ENCODE results near the gene RIMBP3C. TPM values are rescaled to one million over a fixed set of nuclear protein-coding genes. Genes with fewer than 3 reads are reported as not detected.
"Not testable (repeated sequence)": the region's sequence is repeated elsewhere in the genome, so short reads cannot be mapped to it uniquely, and the experiment has no call there.

RIMBP3C gene
- polyA plus RNA-seq, 1 donor from 2014 or later: 0.29 TPM

GRCh38 chr22:21585389-21585788 is 34.1 kb upstream of the RIMBP3C start:
- peaks cover 32 to 38% (median 33%) of the 10 kb centered on the region in 3 donors for H3K4me1 Mint-ChIP-seq
- no peaks in the 10 kb centered on the region for H3K27me3 Mint-ChIP-seq
- H3K9me3 Mint-ChIP-seq: no peaks in the 10 kb centered on the region
- H3K36me3 Mint-ChIP-seq: peaks cover 3% of the 10 kb centered on the region
- H3K4me3 Mint-ChIP-seq: no peak overlapping the region
- H3K27ac Mint-ChIP-seq: peak overlapping the region in 1 of 3 donors; percentile 78

DNA sequence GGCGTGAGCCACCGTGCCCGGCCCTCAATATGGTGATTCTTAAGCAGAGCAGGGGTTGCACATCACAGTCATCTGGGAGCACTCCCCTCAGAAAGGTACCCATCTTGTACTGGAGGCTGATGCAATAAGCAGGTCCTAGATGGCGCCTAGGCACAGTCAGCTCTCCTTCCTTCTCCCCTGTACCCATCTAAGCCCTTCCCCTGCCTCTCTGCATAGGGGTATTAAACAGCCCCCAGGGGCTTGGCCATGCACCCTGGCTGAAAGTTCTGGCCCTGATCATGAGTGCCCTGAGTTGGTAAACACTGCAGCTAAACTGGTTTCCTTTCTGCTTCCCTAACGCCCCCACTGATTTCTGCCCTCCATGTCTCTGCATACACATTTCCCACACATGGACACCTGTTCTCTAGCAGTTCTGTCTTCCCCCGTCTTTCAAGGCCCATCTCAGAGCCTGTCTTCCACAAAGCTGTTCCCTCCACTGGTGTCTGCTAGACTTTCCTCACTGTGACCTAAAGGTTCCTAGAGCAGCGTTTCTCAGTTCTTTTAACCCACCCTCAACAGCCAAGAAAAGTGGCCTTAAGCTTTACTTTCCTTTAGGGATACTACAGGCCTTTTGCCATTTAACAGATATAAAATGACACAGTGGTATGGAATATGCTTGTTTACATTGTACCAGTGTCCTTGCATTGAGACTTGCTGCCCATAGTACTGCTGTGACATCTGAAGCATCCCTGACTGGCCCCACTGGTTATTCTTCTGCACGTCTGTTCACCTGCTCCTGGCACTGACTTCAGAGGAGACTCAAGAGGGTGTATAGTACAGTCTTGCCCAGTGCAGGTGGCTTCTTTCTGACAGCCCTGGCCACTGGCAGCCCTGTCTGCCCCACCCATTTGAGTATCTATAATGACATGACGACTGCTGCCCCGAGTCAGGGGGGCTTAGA is 31.8 kb upstream of the RIMBP3C start:
- H3K36me3 Mint-ChIP-seq: peaks cover 3% of the 10 kb centered on the region
- H3K27me3 Mint-ChIP-seq: no peaks in the 10 kb centered on the region
- H3K4me1 Mint-ChIP-seq: peaks cover 38 to 43% (median 39%) of the 10 kb centered on the region in 3 donors
- no peak overlapping the region for H3K4me3 Mint-ChIP-seq
- peak overlapping the region; percentile 69 to 83 (median 83) for H3K27ac Mint-ChIP-seq
- H3K9me3 Mint-ChIP-seq: no peaks in the 10 kb centered on the region

DNA sequence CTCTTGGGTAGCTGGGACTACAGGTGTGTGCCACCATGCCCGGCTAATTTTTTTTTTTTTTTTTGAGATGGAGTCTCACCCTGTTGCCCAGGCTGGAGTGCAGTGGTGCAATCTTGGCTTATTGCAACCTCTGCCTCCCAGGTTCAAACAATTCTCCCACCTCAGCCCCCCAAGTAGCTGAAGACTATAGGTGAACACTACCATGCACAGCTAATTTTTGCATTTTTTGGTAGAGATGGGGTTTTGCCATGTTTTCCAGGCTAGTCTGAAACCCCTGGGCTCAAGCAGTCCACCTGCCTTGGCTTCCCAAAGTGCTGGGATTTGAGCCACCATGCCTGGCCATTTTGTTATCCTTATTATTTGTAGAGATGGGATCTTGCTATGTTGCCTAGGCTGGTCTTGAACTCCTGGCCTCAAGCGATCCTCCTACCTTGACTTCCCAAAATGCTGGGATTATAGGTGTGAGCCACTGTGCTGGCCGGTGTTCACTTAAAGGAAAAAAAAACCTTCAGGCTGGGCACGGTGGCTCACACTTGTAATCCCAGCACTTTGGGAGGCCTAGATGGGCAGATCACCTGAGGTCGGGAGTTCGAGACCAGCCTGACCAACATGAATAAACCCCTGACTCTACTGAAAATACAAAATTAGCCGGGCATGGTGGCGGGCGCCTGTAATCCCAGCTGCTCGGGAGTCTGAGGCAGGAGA is 29.9 kb upstream of the RIMBP3C start:
- not testable (repeated sequence) for H3K4me3 Mint-ChIP-seq, H3K27me3 Mint-ChIP-seq, H3K9me3 Mint-ChIP-seq, H3K36me3 Mint-ChIP-seq, H3K27ac Mint-ChIP-seq
- peaks cover 37 to 42% (median 39%) of the 10 kb centered on the region in 3 donors for H3K4me1 Mint-ChIP-seq

- not testable (repeated sequence) for H3K4me3 Mint-ChIP-seq, H3K36me3 Mint-ChIP-seq, H3K27ac Mint-ChIP-seq, H3K27me3 Mint-ChIP-seq, H3K9me3 Mint-ChIP-seq
- H3K4me1 Mint-ChIP-seq: peaks cover 37 to 40% (median 39%) of the 10 kb centered on the region in 3 donors
Observed at GRCh38 chr22:21580623-21581007, 29.4 kb upstream of the RIMBP3C start.

DNA sequence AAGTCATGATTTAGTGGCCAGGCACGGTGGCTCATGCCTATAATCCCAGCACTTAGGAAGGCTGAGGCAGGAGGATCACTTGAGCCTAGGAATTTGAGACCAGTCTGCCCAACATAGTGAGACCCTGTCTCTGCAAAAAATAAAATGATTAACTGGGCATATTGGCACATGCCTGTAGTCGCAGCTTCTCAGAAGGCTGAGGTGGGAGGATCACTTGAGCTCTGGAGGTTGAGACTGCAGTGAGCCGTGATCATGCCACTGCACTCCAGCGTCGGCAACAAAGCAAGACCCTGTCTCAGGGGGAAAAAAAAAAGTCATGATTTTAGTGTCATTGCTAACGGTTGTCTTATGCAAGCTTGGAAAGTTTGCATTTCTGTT is 28.2 kb upstream of the RIMBP3C start:
- H3K36me3 Mint-ChIP-seq: no peaks in the 10 kb centered on the region
- H3K27ac Mint-ChIP-seq: peak overlapping the region in 1 of 3 donors; percentile 81
- H3K9me3 Mint-ChIP-seq: no peaks in the 10 kb centered on the region
- peaks cover 34 to 36% (median 35%) of the 10 kb centered on the region in 3 donors for H3K4me1 Mint-ChIP-seq
- H3K4me3 Mint-ChIP-seq: peak overlapping the region in 1 of 4 donors; percentile 55
- no peaks in the 10 kb centered on the region for H3K27me3 Mint-ChIP-seq

GRCh38 chr22:21573750-21574494 is 22.7 kb upstream of the RIMBP3C start:
- Mint-ChIP-seq H3K27me3 (no peaks in the 10 kb centered on the region), H3K9me3 (no peaks in the 10 kb centered on the region), H3K4me1 (peaks cover 50 to 58% (median 54%) of the 10 kb centered on the region in 3 donors), H3K36me3 (no peaks in the 10 kb centered on the region), H3K27ac (no peak overlapping the region), H3K4me3 (peak overlapping the region in 2 of 4 donors; percentile 38 to 41)

DNA sequence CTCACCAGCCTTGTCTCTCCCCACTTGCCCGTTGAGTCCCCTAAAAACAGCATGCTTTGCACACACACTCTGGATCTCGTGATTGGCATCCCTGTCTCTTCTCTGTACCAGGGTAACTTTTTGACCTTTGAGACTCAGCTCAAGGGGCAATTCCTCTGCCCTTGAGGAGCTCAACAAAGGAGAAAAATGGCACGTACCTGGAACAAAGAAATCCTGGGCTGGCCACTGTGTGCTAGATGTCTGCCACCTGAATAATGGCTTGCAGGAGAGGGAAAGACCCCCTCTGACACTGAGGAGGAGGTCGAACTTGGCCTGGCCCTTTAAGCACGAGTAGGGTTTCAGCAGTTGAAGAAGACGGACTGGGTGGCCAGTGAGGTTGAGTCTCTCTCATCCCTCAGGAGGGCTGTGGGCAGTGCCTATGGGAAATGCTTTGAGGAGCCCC is 22.1 kb upstream of the RIMBP3C start:
- peak overlapping the region in 1 of 4 donors; percentile 63 for H3K4me3 Mint-ChIP-seq
- H3K9me3 Mint-ChIP-seq: no peaks in the 10 kb centered on the region
- H3K27ac Mint-ChIP-seq: no peak overlapping the region
- no peaks in the 10 kb centered on the region for H3K27me3 Mint-ChIP-seq
- H3K4me1 Mint-ChIP-seq: peaks cover 45 to 58% (median 55%) of the 10 kb centered on the region in 3 donors
- no peaks in the 10 kb centered on the region for H3K36me3 Mint-ChIP-seq

GRCh38 chr22:21571679-21572078 is 20.4 kb upstream of the RIMBP3C start:
- Mint-ChIP-seq H3K4me1 (peaks cover 38 to 55% (median 46%) of the 10 kb centered on the region in 3 donors), H3K36me3 (no peaks in the 10 kb centered on the region), H3K9me3 (no peaks in the 10 kb centered on the region), H3K27me3 (no peaks in the 10 kb centered on the region), H3K4me3 (peak overlapping the region in 1 of 4 donors; percentile 36), H3K27ac (peak overlapping the region in 1 of 3 donors; percentile 14)

DNA sequence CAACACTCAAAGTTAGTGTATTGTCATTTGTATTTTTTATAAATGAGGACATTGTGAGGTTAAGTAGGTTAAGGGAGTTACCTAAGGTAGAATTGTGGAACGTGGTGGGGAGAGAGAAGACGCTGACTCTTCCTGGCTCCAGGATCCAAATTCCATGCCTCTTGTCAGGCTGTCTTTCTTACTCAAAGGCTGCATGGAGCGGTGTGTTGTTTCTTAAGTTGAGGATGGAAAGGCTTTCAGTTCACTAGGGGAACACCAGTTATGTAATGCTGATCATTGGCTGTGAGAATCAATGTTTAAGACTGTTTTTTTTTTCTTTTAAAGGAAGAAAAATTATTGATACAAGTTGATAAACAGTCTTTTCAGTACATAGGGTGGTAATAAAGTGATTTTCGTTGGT is 19.1 kb upstream of the RIMBP3C start:
- Mint-ChIP-seq H3K4me1 (peaks cover 35 to 55% (median 44%) of the 10 kb centered on the region in 3 donors), H3K36me3 (no peaks in the 10 kb centered on the region), H3K27me3 (no peaks in the 10 kb centered on the region), H3K4me3 (peak overlapping the region in 3 of 4 donors; percentile 28 to 90 (median 68)), H3K9me3 (no peaks in the 10 kb centered on the region), H3K27ac (peak overlapping the region in 1 of 3 donors; percentile 97)

- Mint-ChIP-seq H3K36me3 (no peaks in the 10 kb centered on the region), H3K27ac (peak overlapping the region in 2 of 3 donors; percentile 87 to 97), H3K9me3 (no peaks in the 10 kb centered on the region), H3K4me1 (peaks cover 34 to 55% (median 43%) of the 10 kb centered on the region in 3 donors), H3K27me3 (no peaks in the 10 kb centered on the region), H3K4me3 (peak overlapping the region; percentile 87 to 94 (median 92))
Observed at GRCh38 chr22:21569459-21570170, 18.4 kb upstream of the RIMBP3C start.

DNA sequence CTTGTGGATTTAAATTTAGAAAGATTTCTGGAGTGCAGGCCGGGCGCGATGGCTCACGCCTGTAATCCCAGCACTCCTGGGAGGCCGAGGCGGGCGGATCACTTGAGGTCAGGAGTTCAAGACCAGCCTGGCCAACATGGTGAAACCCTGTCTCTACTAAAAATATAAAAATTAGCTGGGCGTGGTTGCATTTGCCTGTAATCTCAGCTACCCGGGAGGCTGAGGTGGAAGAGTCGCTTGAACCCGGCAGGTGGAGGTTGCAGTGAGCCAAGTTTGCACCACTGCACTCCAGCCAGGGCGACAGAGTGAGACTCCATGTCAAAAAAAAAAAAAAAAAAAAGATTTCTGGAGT is 17.8 kb upstream of the RIMBP3C start:
- peak overlapping the region; percentile 87 to 94 (median 92) for H3K4me3 Mint-ChIP-seq
- not testable (repeated sequence) for H3K9me3 Mint-ChIP-seq, H3K36me3 Mint-ChIP-seq, H3K27me3 Mint-ChIP-seq
- peak overlapping the region in 2 of 3 donors; percentile 87 to 97 for H3K27ac Mint-ChIP-seq
- H3K4me1 Mint-ChIP-seq: peaks cover 33 to 51% (median 39%) of the 10 kb centered on the region in 3 donors

DNA sequence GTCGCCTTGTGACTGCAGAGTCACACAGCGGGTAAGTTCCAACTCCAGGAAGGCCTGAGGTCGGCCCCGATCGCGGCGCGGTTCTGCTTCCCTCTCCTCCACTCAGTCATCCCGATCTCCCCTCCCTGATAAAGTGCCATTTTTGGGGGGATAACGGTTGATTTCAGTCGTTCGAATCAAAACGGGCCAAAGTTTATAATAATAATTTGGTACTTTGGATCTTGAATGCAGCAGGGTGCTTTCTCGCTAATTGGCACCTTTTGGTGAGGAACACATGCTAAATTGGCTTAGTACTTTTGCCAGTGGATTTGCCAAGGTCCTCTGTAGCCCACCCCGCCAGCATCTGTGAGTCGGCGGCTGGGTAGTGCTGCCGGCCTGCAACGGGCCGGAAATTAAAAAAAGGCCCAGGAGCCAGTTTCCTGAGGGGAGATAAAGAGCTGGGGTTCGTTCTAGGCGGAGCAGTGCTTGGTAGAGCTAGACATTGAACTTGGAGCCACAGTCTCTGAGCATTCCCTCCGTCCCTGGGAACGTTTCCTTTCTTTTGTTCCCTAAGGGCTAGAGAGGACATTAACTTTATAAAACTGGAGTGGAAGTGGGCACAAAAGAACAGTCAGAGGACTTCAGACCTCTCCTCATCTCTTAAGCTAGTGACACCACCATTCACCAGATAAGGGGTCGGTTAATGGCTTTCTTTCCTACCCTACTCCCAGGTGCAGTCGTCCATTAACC is 17.2 kb upstream of the RIMBP3C start:
- Mint-ChIP-seq H3K4me3 (peak overlapping the region; percentile 87 to 94 (median 92)), H3K27ac (peak overlapping the region; percentile 88 to 97 (median 95)), H3K36me3 (no peaks in the 10 kb centered on the region), H3K27me3 (no peaks in the 10 kb centered on the region), H3K9me3 (no peaks in the 10 kb centered on the region), H3K4me1 (peaks cover 30 to 47% (median 39%) of the 10 kb centered on the region in 3 donors)

DNA sequence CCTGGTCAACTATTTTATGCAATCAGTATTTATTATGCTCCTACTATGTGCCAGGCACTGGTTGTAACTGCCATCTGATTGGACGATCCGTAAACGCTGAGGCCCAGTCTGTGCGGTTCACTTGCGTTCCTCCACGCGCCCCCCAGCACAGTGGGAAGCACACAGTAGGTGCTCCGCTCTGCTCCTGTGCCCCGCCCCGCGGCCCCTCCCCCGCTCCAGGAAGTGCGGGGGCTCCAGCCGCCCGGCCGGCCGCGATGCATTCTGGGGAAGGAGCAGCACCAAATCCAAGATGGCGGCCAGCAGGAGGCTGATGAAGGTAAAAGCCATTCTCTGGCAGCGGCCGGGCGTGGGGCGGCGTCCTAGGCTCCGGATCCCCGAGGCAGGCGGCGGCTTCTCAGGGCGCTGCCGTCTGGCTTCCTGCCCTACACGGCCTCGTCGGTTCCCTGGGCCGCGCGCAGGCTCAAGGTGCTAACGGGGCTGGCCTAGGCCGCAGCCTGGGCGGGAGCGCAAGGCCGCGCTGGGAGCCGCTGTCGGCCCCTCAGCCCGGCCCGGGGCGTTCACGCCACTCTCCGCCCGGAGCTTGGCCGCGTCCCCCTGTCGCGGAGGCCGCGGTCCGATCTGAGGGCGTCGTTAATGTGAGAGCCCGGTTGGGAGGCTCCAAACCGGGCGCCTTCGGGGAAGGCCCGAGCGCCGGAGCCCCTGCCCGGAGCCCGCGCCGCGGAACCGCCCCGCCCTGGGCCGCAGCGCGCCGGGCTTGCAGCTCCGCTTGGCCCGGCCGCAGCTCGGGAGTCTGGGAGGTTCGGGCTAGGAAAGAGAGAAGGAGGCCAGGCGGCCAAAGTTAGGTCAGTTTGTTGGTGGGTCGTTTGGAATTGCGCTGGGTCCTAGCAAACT is 16.4 kb upstream of the RIMBP3C start, which contains the start of gene UBE2L3:
TSS of gene UBE2L3 (plus strand) at position 259 of the 891 bp plus-strand sequence. CDS start at position 290, 31 bp downstream.
- H3K4me3 Mint-ChIP-seq: peak within 1 kb of the TSS; percentile 87 to 94 (median 92)
- no peaks in the 10 kb centered on the region for H3K27me3 Mint-ChIP-seq
- no peaks in the 10 kb centered on the region for H3K36me3 Mint-ChIP-seq
- H3K4me1 Mint-ChIP-seq: peaks cover 25 to 40% (median 31%) of the 10 kb centered on the region in 3 donors
- no peaks in the 10 kb centered on the region for H3K9me3 Mint-ChIP-seq
- H3K27ac Mint-ChIP-seq: peak within 1 kb of the TSS; percentile 88 to 97 (median 95)
